Progenitor cell of endocrine pancreas (in vitro differentiated cells): ENCODE measurements around the gene OR2AP1. TPM values are rescaled to one million over a fixed set of nuclear protein-coding genes. Genes with fewer than 3 reads are reported as not detected.
"Not testable (repeated sequence)": the region's sequence is repeated elsewhere in the genome, so short reads cannot be mapped to it uniquely, and the experiment has no call there.

ENCODE experiments used
- DNase-seq: peaks from one replicate; pipeline ENCODE4 v3.0.0; 2021; ENCODE audit warnings: low spot score; ENCODE audit not compliant: unreplicated experiment
- H3K27ac Mint-ChIP-seq: 2 replicates; pipeline ENCODE4 v1.8.0; 2021; ENCODE audit warnings: mild to moderate bottlenecking, moderate library complexity, mixed read lengths
- H3K27me3 Mint-ChIP-seq: 2 replicates; pipeline ENCODE4 v1.8.0; 2021; ENCODE audit warnings: mixed read lengths
- H3K36me3 Mint-ChIP-seq: 2 replicates; pipeline ENCODE4 v1.8.0; 2022; ENCODE audit warnings: mixed read lengths; ENCODE audit not compliant: insufficient read depth
- H3K4me1 Mint-ChIP-seq: 2 replicates; pipeline ENCODE4 v1.8.0; 2021; ENCODE audit warnings: low read depth, mixed read lengths
- H3K4me3 Mint-ChIP-seq: 2 replicates; pipeline ENCODE4 v1.8.0; 2021; ENCODE audit warnings: low read depth, mild to moderate bottlenecking, moderate library complexity, mixed read lengths
- H3K9me3 Mint-ChIP-seq: 2 replicates; pipeline ENCODE4 v1.8.0; 2021; ENCODE audit warnings: low read depth, mixed read lengths
- CTCF ChIP-seq: fragments of 200-600 bp; sonication (generic); IDR thresholded peaks from one replicate; pipeline ENCODE4 v1.5.0; 2021; ENCODE audit warnings: antibody characterized with exemption, mild to moderate bottlenecking; ENCODE audit not compliant: unreplicated experiment
- long read RNA-seq: library from polyadenylated mRNA; unstranded; transcript quantifications from one replicate; pipeline ENCODE4 v2.0.0, GENCODE V29; 2020
- total RNA-seq: library from RNA; stranded (reverse); gene quantifications from 2 replicates; pipeline ENCODE4 v1.2.1, GENCODE V29; 2021

Gene OR2AP1
- total RNA-seq = not detected in 2 replicates
- long read RNA-seq = 0 reads

- no peak for DNase-seq
- H3K4me1 Mint-ChIP-seq = no peaks in the 10 kb centered on the region
- no peak within 1 kb of the TSS for H3K4me3 Mint-ChIP-seq
- no peak within 1 kb of the TSS for H3K27ac Mint-ChIP-seq
- no peak for TF ChIP-seq CTCF
- peaks cover 21% of the 10 kb centered on the region for H3K9me3 Mint-ChIP-seq
- peaks cover 2% of the 10 kb centered on the region for H3K36me3 Mint-ChIP-seq
- H3K27me3 Mint-ChIP-seq = peaks cover 4% of the 10 kb centered on the region
Measured at GRCh38 chr12:55572168-55572567, at the start of gene OR2AP1. TSS of gene OR2AP1 (plus strand) at chr12:55572468. CDS start at chr12:55574415, 1,947 bp downstream.

GRCh38 chr12:55548235-55548634 lies 24.0 kb upstream of the OR2AP1 start:
- not testable (repeated sequence) for H3K27me3 Mint-ChIP-seq, H3K4me1 Mint-ChIP-seq, H3K27ac Mint-ChIP-seq, H3K4me3 Mint-ChIP-seq, H3K36me3 Mint-ChIP-seq, DNase-seq
- peaks cover 12% of the 10 kb centered on the region for H3K9me3 Mint-ChIP-seq

GRCh38 chr12:55548756-55549155 lies 23.5 kb upstream of the OR2AP1 start:
- TF ChIP-seq CTCF = no peak
- Mint-ChIP-seq H3K27ac (no peak overlapping the region), H3K9me3 (peaks cover 12% of the 10 kb centered on the region), H3K4me1 (no peaks in the 10 kb centered on the region), H3K4me3 (no peak overlapping the region), H3K27me3 (no peaks in the 10 kb centered on the region), H3K36me3 (no peaks in the 10 kb centered on the region)
- DNase-seq = no peak

GRCh38 chr12:55549302-55549701 lies 23.0 kb upstream of the OR2AP1 start, which contains the start of gene OR6C4:
TSS of gene OR6C4 (plus strand) at chr12:55549602. CDS start at chr12:55551227, 1,625 bp downstream.
- Mint-ChIP-seq H3K4me3 (no peak within 1 kb of the TSS), H3K4me1 (no peaks in the 10 kb centered on the region), H3K36me3 (no peaks in the 10 kb centered on the region)

GRCh38 chr12:55554296-55554695 lies 18.0 kb upstream of the OR2AP1 start:
- H3K27ac Mint-ChIP-seq = no peak overlapping the region
- H3K27me3 Mint-ChIP-seq = no peaks in the 10 kb centered on the region
- H3K36me3 Mint-ChIP-seq = no peaks in the 10 kb centered on the region
- no peak for DNase-seq
- H3K9me3 Mint-ChIP-seq = peaks cover 18% of the 10 kb centered on the region
- no peak overlapping the region for H3K4me3 Mint-ChIP-seq
- TF ChIP-seq CTCF = no peak
- H3K4me1 Mint-ChIP-seq = no peaks in the 10 kb centered on the region

More at GRCh38 chr12:55549302-55549701, 23.0 kb upstream of the OR2AP1 start, which contains the start of gene OR6C4:
- no peak for DNase-seq
- no peak for TF ChIP-seq CTCF
- Mint-ChIP-seq H3K9me3 (peaks cover 12% of the 10 kb centered on the region), H3K27me3 (no peaks in the 10 kb centered on the region), H3K27ac (no peak within 1 kb of the TSS)

- not testable (repeated sequence) for H3K4me3 Mint-ChIP-seq, H3K36me3 Mint-ChIP-seq, H3K27me3 Mint-ChIP-seq, DNase-seq, H3K27ac Mint-ChIP-seq, H3K4me1 Mint-ChIP-seq
- peaks cover 23% of the 10 kb centered on the region for H3K9me3 Mint-ChIP-seq
Measured at GRCh38 chr12:55570060-55570459, 2.2 kb upstream of the OR2AP1 start.

GRCh38 chr12:55570689-55571088 lies 1.6 kb upstream of the OR2AP1 start:
- not testable (repeated sequence) for H3K36me3 Mint-ChIP-seq, H3K27me3 Mint-ChIP-seq, H3K4me3 Mint-ChIP-seq, DNase-seq, H3K4me1 Mint-ChIP-seq, H3K27ac Mint-ChIP-seq
- H3K9me3 Mint-ChIP-seq = peaks cover 23% of the 10 kb centered on the region
